GM18517 (cell line): ENCODE data around the gene SLC1A1.
"Not testable (repeated sequence)": the region's sequence is repeated elsewhere in the genome, so short reads cannot be mapped to it uniquely, and the experiment has no call there.

Source experiments
- ATAC-seq: cut with Tn5 transposase; IDR thresholded peaks from one replicate; pipeline ENCODE4 v1.9.1; 2021; ENCODE audit warnings: mild to moderate bottlenecking, moderate library complexity; ENCODE audit not compliant: unreplicated experiment

Gene SLC1A1

DNA sequence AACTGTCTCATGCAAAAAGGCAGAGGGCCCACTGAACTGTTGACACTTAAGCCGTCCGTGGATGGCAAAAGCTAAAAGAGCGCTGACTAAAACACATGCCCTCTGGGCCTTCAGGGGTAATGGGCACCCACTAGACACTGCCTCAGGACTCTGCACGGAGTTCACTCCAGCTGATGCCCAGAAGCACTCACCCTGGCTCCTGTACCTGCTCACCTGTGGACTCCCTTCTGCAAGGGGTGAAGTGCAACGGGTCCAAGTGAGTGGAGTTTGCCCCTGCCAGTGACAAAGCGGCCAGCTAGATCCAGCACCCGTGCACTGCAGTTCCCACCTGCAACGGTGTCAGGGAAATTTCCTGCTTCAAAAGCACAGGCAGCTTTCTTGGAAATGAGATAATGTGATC is 50.2 kb downstream of the SLC1A1 start:
- no peak for ATAC-seq

DNA sequence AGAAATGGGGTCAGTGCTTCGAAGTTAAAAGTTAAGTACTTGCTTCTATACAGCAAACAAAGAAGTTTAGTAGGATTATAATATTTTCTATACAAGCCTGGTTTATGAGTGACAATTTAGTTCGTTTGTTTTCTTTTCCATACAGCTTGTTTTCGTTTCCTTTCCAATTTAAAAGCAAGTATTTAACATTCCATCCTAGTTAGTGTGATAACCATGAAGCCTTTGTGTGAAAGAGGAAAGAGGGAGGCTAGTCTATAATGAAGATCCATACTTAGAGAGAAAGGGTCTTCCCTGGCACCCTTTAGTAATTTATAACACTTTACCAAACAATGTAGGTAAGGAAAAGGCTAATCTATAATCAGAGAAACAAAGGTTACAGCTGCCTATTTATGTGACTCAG is 51.0 kb downstream of the SLC1A1 start:
- ATAC-seq: no peak

DNA sequence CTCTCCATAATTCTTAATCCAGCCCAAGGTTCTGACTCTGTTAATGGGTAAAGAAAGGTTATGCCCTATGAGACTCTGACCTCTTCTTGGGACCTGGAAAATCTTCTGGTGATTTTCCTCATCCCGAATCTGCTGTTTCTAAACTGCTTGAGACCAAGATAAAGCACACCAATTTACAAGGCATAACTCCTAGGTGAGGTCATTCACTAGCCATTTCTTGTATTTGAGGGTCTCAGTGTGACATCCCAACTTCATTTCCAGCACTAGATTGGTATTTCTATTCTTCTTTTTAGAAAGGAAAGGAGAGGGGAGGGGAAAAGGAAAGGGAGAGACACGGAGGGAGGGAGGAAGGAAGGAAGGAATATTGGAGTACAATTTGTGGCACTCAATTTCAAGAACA is 51.6 kb downstream of the SLC1A1 start:
- no peak for ATAC-seq

DNA sequence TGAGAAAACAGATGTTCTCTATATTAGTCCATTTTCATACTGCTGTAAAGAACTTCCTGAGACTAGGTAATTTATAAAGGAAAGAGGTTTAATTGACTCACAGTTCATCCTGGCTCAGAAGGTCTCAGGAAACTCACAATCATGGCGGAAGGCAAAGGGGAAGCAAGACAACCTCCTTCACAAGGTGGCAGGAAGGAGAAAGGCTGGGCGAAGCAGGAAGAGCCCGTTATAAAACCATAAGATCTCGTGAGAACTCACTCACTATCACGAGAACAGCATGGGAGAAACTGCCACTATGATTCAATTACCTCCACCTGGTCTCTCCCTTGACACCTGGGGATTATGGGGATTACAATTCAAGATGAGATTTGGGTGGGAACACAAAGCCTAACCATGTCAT is 54.4 kb downstream of the SLC1A1 start:
- not testable (repeated sequence) for ATAC-seq

DNA sequence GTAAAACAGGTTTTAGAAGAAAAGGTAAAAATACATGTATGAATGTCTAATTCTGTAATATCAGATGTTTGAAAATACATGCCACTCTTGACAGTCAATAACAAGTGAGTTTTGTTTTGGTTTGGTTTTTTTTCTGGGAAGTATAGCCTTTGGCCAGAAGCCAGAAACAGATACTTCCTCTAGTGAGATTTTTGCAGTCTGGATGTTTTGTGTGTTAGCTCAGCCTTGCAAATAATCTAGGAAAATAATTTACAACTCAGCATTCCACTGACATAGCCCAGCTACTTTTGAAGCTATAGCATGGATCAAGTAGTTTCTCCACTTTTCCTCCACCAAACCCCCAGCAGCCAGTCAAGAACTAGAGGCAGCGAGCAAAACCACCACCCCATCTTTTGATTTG is 56.7 kb downstream of the SLC1A1 start:
- no peak for ATAC-seq

DNA sequence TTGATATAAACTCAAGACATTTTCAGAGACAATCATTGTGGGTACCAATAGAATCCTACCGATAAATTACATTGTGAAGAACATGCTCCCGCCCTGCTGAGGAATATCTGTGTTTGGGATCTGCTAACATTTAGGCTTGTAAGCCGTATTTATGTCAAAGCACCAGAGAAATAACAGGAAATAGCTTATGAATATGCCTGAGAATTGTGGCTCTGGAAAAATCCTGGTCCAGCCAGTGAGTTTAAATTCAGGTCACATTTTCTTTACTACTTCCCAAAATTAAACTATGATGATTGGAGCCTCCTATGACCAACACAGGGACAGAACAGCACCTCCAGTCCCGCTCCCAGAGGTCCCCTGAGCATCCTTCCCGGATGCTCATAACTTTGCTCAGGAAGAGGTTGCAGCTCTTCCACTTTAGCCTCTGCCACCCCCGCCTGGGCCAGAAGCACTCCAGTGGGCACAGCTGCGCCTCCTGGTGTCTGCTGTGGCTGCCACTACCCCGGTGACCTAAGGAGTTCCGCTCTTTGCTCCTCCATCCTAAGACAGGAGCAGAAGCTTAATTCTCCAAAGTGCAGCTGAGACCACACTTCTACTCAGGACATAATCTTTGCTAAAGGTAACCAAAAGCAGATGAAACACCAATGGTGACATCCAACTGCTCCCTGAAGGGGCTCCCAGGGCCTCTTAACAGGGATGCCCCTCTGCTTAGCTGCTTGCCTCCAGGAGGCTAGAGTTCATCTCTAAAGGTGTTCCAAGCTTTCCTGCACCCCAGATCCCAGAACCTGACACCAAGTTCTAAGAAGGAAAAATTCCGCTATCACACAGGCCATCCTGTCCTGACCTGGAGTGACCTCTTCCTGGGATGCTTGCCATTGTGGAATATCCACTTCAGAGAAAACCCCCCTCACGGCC is 58.8 kb downstream of the SLC1A1 start:
- ATAC-seq: no peak

DNA sequence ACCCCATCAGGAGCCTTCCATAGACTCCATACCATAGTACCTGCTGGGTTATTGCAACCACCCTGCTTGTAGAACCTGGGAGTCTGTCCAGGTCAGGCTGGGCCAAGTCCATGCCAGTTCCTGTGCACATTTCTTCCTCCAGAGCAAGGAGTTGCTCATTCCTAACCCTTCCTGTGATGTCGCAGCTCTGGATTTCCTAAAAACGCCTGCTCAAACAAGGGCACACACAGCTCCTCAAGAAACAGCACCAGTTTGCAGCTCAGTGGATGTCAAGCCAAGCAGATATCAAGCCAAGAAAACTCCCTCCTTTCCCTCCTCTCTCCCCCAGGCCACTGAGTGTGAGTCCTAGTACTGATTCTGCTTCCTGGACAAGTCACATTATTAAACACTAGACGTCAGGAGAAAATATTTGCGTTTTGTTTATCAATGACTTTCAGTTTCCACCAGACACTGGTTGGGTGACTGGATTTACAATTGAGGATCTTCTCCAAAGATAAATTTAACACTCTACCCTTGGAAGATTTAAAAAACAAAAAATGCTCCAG is 59.6 kb downstream of the SLC1A1 start:
- no peak for ATAC-seq

DNA sequence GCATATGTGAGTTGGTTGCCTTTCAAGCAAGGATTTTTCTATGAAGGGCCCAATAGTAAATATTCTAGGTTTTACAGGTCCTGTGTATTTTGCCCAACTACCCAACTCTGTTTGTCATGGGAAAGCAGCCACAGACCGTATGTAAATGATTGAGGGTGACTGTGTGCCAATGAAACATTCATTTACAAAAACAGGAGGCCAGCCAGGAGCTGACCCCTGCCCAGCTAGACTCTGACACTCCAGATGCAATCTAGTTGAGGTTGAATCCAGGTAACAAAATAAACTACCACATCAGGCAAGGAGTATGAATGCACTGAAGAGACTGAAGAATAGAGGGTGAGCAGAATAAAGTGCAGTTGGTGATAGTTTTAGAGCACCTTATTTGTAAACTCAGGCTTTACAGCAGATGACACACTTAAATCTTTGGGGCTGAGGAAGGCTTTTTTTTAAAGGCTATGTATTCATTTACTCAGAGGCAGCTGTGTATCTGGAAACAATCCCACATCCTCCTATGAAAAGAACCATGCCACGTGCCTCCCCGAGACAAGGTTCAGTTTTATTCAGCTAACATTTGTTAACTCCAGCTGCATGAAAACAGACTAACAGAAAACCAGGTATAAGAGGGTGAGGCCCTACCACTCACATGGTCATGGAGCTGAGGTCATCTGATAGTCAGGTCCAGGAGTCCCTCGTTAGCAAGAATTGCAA is 60.7 kb downstream of the SLC1A1 start:
- no peak for ATAC-seq

DNA sequence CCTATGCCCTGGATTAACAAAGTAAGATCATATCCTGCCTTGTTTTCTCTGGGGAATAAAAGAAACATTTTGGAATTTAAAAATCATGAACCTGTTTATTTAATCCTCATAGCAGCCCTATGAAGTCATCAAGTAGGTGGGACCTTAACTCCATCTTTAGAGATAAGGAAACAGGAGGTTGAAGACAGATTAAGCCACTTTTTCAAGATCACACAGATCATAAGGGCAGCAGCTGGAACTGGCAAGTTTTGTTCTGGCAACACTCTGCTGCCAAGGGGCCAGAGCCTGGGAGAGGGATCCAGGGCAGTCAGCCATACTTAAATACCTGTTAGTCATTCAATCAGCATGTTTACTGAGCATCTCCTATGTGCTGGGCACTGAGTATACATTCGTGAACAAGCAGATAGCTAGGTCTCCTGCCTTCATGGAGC is 63.7 kb downstream of the SLC1A1 start:
- no peak for ATAC-seq

DNA sequence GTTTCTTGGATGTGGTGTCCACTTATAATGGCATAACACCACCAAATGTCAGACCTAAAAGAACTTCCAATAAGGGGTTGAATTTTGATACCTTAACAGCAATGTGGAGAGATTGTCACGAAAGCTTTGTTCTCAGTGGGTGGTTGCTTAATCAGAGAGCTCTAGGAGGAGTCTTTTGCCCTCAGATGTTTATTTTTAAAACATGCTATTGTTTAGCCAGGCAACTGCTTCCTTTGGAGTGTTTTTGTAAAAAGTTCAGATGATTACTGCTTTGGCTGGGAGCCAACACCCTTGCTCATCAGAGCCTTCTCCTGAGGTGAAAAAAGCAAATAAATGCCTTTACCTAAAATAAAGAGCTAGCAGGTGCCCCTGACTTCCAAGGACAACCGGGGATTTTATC is 65.0 kb downstream of the SLC1A1 start:
- ATAC-seq: no peak

DNA sequence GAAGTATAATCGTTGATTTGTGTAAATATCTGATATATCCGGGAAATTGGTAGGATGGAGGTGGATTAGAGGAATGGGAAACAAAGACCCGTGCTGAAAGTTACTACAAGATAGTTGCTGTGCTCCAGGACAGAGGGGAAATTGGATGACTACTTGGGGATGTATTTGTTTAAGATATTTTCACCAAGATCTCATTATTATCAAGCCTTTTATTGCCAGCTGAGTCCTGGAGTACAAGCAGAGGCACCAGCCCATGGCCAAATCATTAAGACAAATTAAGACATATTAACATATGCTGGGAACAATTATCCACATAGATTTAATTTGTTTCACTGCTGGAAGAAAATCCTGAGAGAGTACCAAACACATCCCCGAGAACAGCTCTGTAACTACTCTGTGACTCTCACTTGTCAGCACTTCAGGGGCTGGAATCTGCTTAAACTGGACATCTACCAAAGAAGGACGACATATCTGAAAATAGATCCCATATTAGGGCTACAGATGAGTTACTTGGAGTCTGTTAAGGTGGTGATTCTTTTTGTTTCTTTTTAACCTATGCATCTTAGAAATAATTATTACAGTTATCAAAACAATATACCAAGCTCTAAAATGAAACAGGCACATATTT is 68.2 kb downstream of the SLC1A1 start:
- ATAC-seq: no peak

DNA sequence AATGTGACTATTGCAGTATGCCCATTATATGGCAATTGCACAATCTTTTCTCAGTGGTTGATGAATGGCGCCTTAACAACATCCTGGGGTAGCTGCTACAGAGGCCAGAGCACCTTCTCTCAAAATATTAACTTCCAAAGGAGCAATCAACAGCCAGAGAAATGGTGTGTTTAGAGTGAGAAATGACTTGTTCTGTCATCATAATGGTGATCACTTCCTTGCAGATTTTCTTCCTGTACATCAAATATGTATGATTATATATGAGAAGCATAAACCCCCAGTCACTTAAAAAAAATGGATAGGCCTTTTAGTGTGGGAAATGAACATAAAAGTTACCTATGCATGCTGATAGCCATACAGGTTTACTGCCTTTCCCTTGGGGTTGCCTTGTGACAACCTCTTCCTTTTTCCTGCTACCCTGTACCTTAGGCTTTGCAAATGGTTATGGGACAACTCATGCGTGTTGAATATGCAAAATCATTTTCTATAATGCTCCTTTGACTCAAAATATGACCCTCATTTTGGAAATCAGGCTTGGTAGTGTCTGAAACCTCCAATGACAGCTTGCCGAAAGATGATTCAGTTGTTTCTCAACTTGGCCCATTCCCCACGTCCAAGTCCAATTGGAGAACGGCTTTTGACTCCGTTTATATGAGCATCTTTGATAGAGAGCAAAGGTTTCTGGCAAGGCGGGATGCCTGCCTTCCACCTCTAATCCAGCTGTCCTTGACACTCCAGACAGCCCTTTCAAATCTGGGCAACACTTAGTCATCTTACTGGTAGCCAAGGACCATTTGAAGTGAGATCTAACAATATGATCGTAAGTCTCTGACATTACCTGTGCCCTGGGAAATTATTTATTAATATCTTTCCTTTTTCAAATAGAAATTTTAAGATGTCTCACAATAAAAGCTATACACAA is 69.3 kb downstream of the SLC1A1 start:
- no peak for ATAC-seq

DNA sequence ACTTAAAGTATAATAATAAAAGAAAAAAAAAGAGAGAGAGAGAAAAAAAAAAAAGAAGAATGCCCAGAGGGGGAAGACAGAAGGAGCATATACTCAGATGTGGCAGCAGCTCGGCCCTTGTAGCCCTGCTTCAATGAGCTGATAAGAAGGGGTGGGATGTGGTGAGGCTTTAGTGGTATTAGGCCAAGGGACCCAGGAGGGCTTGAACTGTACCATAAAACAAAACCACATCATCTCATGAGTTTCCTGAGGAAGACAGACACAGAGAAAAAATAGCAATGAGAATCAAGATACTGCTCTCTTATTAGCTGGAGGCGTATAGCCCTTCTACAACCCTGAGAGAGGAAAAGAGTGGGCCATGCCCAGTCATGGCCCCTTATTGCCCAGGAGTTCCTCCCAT is 72.8 kb downstream of the SLC1A1 start:
- no peak for ATAC-seq

DNA sequence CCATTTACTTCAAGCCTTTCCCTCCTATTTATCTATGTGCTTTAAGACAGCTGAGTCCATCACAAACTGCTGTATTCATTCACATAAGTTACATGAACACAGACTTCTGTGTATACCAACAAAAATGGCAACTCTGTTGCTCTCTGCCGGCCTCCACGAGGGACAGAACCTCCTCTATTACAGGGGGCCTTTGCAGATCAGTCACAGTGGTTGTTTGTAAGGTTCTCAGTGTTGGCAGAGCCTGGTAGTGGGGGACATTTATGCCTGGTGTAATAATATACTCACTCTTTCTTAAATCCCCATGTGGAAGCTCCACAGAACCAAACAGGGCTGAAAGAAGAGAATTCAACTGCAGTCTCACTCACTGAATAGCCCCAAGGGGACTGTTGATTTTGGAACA is 76.5 kb downstream of the SLC1A1 start:
- no peak for ATAC-seq

DNA sequence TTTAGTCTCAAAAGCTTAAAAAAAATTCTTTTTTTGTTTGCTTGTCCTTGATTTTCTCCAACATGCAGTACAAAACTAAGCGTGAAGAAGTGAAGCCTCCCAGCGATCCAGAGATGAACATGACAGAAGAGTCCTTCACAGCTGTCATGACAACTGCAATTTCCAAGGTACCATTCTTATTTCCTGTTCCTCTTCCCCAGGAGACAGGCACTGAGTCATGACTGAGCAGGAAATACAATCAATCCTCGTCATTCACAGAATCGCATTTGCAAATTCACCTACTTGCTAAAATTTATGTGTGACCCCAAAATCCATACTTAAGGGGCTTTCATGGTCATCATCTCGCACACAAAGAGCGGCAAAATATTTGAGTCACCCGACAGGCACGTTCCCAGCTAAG is 77.3 kb downstream of the SLC1A1 start:
- ATAC-seq: no peak

DNA sequence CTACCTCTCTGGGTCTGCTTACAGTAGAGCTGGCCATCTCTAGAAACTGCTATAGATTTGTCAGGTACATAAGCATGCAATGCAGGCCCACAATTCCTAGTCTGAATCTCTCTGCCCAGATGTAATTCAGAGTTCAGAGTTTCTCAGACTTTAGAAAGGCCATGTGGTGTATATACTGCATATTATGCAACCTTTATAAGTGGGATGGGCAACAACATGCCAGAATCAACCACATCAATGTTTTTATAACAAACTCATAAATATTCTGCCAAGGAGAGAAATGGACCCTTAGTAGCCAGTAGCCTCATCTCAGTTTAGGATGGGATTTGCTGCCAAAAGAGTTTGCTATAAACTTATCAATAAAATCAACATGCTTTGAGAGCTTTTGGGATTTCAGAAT is 78.8 kb downstream of the SLC1A1 start:
- no peak for ATAC-seq

DNA sequence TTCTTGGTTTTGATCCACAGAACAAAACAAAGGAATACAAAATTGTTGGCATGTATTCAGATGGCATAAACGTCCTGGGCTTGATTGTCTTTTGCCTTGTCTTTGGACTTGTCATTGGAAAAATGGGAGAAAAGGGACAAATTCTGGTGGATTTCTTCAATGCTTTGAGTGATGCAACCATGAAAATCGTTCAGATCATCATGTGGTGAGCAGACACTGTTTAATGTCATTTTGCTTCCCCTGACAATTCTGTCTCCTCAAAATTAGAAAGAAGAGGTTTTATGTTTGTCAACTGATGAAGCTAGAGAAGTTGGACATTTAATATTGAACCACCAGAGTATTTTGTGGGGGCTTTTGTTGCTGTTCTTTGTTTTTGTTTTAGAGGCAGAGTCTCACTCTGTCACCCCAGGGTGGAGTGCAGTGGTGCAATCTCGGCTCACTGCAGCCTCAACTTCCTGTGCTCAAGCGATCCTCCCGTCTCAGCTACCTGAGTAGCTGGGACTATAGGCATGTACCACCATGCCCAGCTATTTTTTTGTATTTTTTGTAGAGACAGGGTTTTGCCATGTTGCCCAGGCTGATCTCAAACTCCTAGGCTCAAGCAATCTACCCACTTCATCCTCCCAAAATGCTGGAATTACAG is 82.0 kb downstream of the SLC1A1 start:
- ATAC-seq: no peak

DNA sequence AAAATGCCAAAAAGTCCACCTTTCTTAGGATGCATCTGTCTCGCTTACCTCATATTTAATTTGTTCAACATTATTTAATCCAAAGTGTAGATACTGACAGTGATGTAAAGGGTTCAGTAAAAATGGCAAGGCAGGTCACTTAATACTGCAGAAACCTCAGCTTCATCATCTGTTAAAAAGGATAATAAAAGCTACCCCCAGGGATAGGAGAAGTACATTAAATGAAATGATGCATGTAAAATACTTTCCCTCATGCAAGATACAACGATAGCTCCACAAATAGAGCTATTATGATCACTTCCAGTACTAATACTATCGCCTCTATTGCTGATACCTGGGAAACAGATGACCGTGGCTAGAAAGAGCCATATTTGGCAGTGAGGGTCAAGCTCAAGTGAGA is 82.9 kb downstream of the SLC1A1 start:
- ATAC-seq: no peak

DNA sequence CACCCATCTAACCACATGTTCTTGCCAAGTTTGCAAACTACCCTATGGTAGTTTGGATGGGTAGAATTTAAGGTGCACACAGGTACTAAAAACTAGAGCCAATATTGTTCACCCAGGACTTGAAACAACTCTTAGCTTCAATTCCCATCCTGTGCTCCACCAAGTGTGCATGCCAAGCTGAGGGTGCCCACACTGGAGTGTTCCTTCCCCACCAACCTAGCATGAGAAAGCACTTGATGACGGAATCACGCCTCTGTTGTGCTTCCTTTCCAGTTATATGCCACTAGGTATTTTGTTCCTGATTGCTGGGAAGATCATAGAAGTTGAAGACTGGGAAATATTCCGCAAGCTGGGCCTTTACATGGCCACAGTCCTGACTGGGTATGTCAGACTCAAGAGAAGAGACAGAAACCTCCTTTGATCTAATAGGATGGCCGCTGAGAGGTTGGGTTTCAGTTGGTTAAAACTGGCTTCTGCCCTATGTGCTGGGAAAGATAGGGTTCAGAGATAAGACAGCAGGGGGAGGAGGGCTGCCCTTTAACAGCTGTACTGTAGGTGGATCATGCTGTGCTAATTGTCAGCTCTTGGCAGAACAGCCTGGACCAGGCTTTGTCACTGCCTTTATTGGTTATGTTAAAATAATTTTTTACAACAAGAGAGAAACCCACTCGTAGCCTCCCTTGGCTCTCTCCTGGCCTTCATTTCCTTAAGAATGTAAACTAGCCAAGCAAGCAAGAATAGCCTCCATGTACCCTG is 83.5 kb downstream of the SLC1A1 start:
- ATAC-seq: no peak
